Measurements from ENCODE around the gene HADHA.

Gene HADHA

DNA sequence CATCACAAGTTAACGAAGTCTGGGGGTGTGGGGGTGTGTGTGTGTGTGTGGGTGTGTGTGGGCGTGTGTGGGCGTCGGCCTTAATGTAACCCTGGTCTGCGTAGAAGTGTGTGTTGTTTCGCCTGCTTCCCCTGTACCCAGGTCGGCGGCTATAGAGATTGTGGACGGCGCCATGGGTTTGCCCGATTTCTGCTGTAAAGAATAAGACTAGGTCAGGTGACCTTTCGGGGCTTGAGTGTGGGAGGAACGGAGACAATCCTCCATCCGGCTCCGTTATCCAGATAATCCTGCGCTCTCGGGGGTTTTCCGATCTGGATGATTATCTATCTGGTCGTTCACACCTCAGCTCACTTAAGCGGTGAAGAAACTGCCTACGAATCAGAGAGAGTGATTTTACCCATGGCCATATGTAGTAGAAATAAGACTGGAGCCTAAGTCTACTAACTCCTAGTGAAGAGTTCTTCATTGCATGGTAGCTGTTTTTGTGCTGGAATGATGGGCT lies 850 bp upstream of the HADHA start:
- no peak for DNase-seq (ENCODE audit: low read depth)

DNA sequence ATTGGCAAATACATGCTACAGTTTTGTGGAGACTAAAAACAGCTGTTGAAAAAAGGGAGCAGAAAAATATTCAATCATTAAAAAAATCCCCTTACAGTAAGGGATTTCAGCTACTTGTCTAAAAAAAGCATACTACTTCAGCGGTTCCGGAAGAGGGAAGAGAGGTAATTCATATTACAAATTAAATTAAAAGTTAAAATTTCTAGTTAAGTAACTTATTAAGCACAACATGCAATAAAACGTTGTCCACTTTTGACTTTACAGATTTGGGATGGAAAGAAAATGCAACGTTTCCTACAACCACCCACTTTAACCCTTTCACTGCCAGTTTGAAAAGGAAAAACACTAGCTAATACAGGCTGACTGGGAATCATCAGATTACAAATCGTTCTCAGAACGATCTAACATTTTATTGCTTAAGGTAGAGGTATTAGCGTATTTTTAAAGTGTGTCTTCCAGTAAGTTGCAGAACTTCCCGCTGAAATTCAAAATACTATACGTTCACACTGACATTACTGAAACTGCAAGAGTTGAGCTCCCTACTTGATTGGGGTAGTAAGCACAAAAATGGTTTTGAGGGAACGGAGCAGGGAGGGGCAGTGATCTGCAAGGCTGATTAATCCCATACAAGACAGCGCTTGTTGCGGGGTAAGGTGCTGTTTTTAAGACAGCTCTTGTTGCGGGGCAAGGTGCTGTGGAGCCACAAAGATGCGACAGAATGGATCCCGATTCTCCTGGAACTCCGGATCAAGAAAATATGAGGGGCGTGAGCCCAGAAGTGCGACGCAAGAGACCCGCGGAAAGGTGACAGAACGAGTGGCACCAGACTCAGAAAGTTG lies 743 bp downstream of the HADHA start:
- DNase-seq (ENCODE audit: low read depth) = no peak

DNA sequence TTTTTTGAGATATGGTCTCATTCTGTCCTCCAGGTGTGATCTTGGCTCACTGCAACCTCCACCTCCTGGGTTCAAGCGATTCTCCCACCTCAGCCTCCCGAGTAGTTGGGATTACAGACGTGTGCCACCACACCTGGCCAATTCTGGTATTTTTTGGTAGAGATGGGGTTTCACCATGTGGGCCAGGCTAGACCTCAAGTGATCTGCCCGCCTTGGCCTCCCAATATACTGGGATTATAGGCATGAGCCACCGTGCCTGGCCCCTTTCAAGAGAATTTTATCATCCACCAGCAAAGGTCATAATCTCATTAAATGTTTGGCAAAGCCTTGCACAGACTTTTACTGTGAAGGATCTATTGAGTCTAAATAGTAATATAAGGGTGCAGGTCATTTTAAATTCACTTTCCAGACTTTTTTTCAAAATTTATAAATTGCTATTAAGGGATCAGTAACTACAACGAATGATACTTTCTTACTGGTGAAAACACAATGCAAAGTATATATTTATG lies 2.5 kb downstream of the HADHA start:
- no peak for DNase-seq (ENCODE audit: low read depth)

DNA sequence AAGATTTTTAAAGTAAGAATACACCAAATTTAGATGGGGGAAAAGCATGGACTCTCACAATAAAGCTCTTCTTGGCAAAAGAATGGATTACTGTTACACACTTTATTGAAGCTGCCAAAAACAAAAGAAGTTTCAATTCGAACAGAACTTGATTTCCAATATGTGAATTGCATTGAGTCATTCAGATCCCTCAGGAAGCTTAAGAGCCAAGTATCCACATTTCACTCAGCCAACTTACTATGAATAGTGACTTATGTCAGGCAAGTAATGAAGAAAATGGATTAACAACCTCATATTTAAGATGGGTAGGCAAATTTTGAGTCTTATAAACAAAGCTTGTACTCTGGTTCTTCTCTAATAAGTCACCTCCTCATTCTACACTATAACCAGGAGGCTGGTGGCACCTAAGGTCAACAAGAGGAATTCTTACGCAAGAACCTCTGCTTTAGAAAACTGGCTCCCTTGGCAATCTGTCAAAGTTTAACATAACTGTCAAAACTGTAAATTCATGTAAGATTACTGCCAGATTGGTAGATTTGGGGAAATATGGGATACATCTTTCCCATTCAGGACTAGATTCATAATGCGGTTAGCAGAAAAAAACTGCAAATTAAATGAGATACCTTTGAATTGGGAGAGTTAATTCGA lies 6.0 kb downstream of the HADHA start:
- no peak for DNase-seq (ENCODE audit: low read depth)

DNA sequence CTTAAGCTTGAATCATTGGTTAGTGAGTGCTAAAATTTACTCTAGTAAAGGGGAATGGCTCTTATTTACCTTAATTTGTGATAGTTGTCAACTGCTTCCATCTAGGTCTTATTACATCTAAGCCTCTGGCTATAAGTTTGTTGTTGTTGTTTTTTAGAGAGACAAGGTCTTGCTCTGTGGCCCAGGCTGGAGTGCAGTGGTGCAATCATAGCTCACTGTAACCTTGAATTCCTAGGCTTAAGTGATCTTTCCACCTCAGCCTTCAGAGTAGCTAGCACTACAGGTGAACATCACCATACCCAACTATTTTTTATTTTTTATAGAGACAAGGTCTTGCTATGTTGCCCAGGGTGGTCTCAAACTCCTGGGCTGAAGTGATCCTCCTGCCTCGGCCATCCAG lies 6.6 kb downstream of the HADHA start:
- DNase-seq (ENCODE audit: low read depth) = no peak

DNA sequence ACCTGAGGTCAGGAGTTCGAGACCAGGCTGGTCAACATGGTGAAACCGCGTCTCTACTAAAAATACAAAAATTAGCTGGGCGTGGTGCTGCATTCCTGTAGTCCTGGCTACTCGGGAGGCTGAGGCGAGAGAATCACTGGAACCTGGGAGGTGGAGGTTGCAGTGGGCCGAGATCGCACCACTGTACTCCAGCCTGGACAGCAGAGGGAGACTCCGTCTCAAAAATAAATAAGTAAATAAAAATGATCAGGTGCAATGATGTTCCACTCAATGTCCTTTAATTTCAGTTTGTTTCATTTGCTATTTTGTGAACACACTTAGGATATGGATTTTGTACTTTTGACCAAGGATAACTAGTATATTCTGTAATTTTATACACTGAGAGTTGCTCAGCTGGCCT lies 9.3 kb downstream of the HADHA start:
- no peak for DNase-seq (ENCODE audit: low read depth)

DNA sequence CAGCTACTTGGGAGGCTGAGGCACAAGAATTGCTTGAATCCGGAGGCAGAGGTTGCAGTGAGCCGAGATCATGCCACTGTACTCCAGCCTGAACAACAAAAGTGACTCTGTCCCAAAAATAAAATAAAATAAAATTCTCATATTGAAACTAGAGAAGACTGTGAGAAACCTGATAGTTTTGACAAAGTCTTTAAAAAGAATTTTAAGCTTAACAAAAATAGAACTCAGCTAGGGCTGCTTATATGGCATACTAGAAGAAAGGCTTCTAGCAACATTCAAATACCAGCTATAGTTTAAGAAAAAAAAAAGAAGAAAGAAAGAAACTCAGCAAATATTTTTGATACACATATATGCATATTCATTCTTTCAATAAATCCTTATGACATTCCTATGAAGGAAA lies 13.6 kb downstream of the HADHA start:
- DNase-seq (ENCODE audit: low read depth) = no peak

DNA sequence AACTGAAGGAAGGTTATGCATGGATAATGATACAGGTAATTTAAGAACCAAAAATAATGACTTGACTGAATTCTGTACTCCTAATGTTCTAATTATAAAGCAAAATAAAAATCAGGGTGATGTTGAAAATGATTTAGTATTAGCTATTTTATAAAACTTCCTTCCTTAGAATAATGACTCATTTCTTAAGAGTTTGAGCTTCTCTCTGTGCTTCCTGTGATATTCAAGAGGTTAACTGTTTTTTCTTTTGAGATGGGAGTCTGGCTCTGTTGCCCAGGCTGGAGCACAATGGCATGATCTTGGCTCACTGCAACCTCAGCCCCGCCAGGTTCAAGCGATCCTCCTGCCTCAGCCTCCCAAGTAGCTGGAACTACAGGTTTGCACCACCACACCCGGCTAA lies 14.8 kb downstream of the HADHA start:
- no peak for DNase-seq (ENCODE audit: low read depth)

DNA sequence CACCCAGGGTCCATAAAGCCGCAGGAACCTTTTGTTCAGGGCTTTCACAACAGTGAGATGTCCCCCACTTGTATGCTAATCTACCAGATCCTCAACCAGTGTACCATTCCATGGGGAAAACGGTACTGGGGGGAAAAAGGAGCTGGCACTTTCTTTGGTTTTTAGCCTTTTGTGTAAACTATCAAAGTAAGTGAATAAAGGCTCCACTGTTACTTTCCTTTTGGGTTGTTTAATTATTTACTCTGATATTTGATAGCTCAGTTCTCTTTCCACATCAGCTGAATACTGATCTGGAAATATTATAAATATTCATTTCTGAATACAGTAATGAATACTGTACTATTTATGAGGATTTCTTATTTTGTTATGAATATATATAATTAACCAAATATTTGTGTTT lies 20.3 kb downstream of the HADHA start:
- DNase-seq (ENCODE audit: low read depth) = no peak

DNA sequence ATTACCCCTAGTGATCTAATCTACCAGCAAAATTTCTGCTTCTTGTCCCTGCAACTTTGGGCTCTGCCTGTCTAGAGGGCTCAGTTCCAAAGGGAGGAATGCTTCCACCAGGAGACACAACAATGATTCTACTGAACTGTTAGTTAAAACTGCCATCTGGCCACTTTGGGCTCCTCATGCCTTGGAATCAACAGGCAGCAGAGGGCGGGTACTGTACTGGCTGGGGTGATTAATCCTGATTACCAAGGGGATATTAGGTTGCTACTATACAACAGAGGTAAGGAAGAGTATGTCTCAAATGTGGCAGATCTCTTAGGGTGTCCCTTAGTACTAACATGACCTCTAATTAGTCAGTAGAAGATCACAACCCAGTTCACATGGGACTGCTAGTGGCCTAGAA lies 21.4 kb downstream of the HADHA start:
- no peak for DNase-seq (ENCODE audit: low read depth)

DNA sequence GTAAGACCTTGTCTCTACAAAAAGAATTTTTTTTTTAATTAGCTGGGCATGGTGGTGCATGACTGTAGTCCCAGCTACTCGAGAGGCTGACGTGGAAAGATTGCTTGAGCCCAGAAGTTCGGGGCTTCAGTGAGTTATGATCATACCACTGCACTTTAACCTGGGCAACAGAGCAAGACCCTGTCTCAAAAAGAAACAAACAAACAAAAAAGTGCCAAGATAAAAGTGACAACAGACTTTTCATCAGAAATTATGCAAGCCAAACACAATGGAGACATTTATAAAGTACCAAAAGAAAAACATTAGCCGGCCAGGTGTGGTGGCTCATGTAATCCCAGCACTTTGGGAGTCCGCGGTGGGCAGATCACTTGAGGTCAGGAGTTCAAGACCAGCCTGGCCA lies 26.7 kb downstream of the HADHA start:
- no peak for DNase-seq (ENCODE audit: low read depth)

DNA sequence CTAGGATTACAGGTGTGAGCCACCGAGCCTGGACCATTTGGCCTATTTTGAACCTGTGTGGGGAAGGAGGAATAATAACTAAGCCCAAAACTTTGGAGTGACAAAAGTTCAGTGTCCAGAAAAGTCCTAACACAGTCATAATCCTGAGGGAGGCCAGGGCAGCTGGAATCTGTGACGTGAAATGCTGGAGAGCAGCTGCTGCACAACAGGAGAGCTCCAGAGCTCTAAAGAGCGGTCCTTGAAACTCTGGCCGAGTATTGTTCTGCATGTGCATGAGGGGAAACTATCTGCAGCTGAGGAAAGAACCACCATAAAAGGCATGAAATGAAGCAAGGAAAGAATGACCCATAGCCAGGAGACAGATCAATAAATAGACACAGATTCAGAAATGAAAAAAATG lies 27.8 kb downstream of the HADHA start:
- no peak for DNase-seq (ENCODE audit: low read depth)

DNA sequence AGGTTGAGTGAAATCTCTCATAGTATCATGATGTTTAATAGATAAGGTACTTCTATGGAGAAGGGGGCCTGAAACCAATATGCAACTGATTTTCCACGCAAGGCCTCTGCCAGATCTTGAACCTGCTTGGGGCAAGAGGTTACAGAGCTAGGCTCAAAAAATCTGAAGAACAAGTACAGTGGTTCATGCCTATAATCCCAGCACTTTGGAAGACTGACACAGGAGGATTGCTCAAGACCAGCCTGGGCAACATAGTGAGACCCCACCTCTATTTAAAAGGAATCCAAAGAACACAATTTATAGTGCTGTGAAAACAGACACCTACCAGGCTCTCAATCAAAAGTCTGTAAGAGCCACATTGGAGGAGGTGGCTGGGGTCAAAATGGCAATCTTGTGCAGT lies 28.6 kb downstream of the HADHA start:
- DNase-seq (ENCODE audit: low read depth) = no peak

DNA sequence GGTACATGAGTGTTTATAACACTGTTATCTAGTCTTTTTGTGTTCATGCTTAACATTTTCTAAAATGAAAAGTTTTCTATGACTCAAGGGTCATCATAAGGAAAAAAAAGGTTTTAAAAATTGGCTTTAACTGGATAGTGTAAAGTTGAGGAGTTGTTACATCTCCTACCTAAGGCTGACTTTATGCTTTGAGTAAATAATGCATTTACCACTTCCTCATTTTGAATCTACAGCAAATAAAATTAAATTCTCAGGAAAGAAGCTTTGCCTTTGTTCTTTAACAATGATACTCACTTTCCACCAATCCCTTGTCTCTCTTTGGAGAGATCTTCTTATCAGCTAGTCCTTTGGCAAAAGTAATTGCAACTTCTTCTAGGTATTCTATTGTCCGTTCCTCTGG lies 29.7 kb downstream of the HADHA start:
- DNase-seq (ENCODE audit: low read depth) = no peak

DNA sequence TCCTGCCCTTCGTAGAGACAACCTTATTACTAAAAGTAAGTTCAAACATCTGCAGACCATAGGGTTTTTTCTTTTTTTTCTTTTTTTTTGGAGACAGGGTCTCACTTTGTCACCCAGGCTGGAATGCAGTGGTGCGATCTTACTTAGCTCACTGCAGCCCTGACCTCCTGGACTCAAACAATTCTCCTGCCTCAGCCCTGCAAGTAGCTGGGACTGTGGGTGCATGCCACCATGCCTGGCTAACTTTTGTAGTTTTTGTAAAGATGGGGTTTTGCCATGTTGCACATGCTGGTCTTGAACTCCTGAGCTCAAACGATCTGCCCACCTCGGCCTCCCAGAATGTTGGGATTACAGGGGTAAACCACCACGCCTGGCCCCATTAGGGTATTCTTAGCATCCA lies 32.4 kb downstream of the HADHA start:
- no peak for DNase-seq (ENCODE audit: low read depth)

DNA sequence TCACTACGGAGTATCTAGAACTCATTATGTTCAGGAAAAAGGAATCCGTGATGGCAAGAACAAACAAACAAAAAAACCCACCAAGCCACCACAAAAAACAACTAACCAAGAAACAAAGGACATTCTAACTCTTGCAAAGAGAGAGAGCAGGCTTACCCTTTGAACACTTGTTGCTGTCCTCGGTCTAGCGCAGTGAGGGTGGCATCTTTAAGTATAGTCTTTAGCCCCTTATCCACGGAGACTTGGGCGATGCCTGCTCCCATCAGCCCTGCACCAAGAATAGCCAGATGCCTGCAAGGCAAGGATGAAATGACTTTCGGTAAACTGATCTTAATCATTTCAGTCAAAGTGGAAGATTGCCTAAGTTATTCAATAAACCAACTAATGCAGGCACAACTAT lies 40.5 kb downstream of the HADHA start:
- DNase-seq (ENCODE audit: low read depth) = no peak

DNA sequence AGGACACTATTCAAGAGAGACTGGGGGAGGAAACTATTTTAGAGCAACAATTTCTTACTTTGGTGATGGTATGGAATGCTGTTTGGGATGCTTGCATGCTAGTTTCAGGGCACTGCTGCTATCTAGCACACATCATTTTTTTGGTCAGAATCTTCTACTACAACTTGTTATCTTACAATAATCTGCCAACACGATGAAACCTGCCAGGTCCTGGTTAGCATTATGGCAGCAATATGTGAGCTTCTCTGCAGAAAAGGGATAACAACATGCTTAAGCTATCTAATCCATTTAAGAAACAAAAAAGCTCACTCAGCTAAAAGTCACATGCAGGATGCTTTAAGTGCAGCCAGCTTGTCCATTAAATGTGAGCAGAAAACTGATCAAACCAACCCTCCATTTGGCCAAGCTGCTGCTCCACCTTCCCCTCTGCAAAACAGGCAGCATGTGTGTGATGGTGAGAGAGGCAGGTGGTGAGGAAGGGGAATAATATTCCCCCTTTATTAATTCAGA lies 41.4 kb downstream of the HADHA start:
- DNase-seq (ENCODE audit: low read depth) = no peak

DNA sequence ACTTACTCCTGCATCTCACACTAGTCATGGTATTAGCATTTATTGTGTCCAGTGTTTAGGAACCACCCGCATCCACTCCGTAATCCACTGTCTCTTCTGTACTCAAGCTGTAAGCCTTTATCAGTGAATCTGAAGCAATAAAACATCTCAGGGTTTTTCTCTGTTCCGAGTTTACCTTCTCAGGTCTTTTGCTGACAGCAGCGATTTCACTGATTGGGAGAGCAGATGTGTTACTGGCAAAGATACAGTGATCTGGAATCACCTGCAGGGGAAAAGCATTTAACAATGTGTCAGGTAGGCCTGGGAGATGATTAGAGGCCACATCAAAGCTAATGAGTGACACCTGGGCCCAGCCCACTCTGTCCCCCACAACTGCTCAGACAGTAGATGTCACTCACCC lies 46.9 kb downstream of the HADHA start:
- no peak for DNase-seq (ENCODE audit: low read depth)

DNA sequence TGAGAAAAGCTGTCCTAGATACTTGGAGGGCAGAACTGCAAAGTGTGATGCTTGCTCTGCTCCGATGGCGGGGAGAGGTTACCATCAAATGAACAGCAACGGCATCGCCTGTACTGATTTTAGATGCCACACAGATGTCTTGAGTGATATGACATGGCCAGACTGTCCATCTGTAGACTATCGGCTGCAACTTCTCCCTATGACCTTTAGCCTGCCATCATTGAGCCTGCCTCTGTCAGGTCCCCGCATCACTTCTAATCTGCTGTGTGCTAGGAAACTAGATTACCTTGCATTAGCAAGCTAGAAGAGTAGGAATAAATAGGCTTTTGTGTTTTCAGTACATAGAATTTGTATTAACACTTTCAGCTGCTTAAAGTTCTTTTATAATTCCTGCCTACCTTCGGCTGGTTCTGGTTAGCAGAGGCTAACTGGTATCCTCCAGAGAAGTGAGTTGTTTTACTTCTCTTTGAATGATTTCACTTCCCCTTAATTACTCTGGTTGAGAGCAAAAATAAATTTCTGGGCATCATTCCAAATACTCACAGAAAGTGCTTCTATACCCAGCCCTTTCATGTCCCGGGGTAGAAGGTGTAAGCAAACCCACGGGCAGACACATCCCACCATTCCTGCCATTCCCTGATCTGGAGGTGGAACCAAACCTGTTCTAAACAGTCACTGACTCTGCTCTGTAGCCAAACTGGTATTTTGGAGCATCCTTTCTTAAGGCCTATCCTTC lies 47.6 kb downstream of the HADHA start:
- no peak for DNase-seq (ENCODE audit: low read depth)

DNA sequence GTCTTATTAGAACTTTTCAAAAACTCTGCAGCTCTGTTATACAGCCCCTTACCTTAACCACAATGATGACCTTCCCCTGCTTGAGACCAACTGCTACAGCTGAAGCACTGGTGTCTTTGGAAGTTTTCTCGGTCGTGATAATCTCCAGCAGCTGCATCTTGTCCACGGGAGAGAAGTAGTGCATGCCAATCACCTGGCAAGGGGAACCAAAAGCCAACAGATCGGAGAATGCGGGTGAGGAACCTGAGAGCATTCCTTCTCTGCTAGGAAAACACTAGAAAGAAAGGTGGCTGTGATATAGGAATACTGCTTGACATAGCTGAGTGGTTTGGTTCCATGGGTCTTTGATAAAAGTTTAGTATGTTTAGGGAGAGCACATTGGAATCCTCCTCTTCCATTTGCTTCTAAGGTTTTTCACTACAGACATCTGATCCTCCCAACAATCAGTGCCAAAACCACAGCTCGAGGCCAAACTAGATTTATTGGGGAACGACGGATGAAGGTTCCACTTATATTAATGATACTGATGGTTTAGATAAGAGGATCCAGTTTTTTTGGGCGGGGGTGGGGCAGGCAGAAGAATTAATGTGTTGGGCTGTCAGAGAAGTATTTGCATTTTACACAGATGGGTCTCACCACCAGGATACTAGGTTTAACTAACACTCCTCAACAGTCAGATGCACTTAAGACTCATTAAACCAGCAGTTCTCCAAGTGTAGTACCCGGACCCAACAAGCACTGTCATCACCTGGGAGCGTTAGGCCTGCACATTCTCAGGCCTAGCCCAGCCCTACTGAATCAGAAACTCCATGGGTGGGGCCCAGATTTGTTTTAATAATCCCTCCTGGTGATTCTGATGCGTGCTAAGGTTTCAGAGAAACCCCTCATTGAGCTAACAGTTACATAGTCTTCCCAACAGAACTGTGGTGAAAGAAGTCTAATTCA lies 49.1 kb downstream of the HADHA start:
- no peak for DNase-seq (ENCODE audit: low read depth)

DNA sequence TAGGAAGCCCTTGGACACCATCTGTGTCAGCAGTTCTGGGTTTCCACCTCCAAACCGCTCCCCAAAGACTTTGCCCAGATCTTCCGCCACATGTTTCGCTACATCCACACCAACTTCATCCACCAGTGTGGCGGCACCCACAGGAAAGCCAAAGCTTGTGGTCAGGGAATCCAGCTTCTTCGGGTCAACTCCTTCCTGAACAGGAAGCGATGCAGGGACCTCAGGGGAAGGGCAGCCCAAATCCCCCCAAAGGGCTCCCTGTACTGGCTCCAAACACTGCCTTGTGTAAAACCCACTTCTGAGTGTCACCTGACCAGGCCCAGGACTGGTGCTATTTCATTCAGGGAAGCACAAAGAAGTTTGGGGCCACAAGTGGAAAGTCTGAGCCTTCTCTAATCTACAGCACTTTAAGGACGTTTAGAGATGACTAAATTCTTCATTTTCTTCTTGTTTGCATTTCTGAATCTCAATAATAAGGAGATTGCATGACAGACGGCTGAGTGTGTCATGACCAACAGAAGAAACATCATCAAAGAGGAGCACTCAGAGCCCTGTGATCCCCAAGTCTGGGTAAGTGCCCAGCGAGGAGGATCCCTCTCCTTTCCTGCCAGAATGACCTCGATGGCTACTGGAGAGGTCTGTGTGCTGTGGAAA lies 50.7 kb downstream of the HADHA start:
- DNase-seq (ENCODE audit: low read depth) = peak; percentile 34

Data from GM04504 (cell line).